Measurements from ENCODE around the gene HSPG2.
"Not testable (repeated sequence)": the region's sequence is repeated elsewhere in the genome, so short reads cannot be mapped to it uniquely, and the experiment has no call there.

The HSPG2 gene

GRCh38 chr1:21912038-21912758, 24.9 kb downstream of the HSPG2 start:
- DNase-seq (ENCODE audit: low read depth) = no peak

- no peak for DNase-seq (ENCODE audit: low read depth)
These were observed 25.7 kb downstream of the HSPG2 start for GRCh38 chr1:21911205-21912001.

- DNase-seq (ENCODE audit: low read depth) = no peak
These were observed 26.4 kb downstream of the HSPG2 start for GRCh38 chr1:21910558-21911204.

- no peak for DNase-seq (ENCODE audit: low read depth)
These were observed 27.2 kb downstream of the HSPG2 start for GRCh38 chr1:21909787-21910503.

- no peak for DNase-seq (ENCODE audit: low read depth)
These were observed 27.8 kb downstream of the HSPG2 start for GRCh38 chr1:21909286-21909759.

GRCh38 chr1:21907737-21908534, 29.2 kb downstream of the HSPG2 start:
- DNase-seq (ENCODE audit: low read depth) = not testable (repeated sequence)

GRCh38 chr1:21907079-21907418, 30.1 kb downstream of the HSPG2 start:
- no peak for DNase-seq (ENCODE audit: low read depth)

GRCh38 chr1:21906173-21907078, 30.7 kb downstream of the HSPG2 start:
- DNase-seq (ENCODE audit: low read depth) = no peak

- no peak for DNase-seq (ENCODE audit: low read depth)
These were observed 32.2 kb downstream of the HSPG2 start for GRCh38 chr1:21904704-21905520.

GRCh38 chr1:21904454-21904703, 32.7 kb downstream of the HSPG2 start:
- DNase-seq (ENCODE audit: low read depth) = no peak

GRCh38 chr1:21903638-21904453, 33.3 kb downstream of the HSPG2 start:
- no peak for DNase-seq (ENCODE audit: low read depth)

GRCh38 chr1:21902026-21903012, 34.8 kb downstream of the HSPG2 start:
- DNase-seq (ENCODE audit: low read depth) = no peak

GRCh38 chr1:21901473-21901847, 35.6 kb downstream of the HSPG2 start:
- no peak for DNase-seq (ENCODE audit: low read depth)

- no peak for DNase-seq (ENCODE audit: low read depth)
These were observed 36.2 kb downstream of the HSPG2 start for GRCh38 chr1:21900766-21901472.

GRCh38 chr1:21899987-21900386, 37.1 kb downstream of the HSPG2 start:
- no peak for DNase-seq (ENCODE audit: low read depth)

- DNase-seq (ENCODE audit: low read depth) = no peak
These were observed 37.8 kb downstream of the HSPG2 start for GRCh38 chr1:21899267-21899810.

All from stimulated activated CD8-positive, alpha-beta memory T cell treated with anti-CD3 and anti-CD28 coated beads, Interleukin-15, amount 100 ng/mL, for 1 hour (primary cell).